Measurements from ENCODE around the gene PLEKHH1. TPM values are rescaled to one million over a fixed set of nuclear protein-coding genes. Genes with fewer than 3 reads are reported as not detected.

PLEKHH1 gene
- total and polyA plus RNA-seq, 4 experiments from 2014 or later = 0.22 to 1.1 (median 0.41) TPM; not detected in 1

DNA sequence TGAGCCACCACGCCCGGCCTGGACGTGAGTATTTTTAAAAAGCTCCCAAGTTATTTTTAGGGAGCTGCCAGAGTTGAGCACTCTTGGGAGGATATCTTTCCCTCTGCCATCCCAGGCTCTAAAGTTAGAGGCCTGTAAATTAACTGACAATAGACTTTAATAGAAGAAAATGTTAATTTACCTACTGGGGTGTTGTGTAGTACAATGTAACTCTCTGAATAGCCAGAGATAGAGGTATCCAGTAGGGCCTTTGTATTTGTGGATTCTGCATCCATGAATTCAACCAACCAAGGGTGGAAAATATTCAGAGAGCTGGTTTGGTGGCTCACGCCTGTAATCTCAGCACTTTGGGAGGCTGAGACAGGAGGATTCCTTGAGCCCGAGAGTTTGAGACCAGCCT lies 74.6 kb downstream of the PLEKHH1 start:
- Mint-ChIP-seq H3K27me3 (peaks cover 3 to 7% of the 10 kb centered on the region in 2 donors), H3K4me1 (no peaks in the 10 kb centered on the region), H3K36me3 (no peaks in the 10 kb centered on the region), H3K9me3 (no peaks in the 10 kb centered on the region), H3K4me3 (no peak overlapping the region), H3K27ac (no peak overlapping the region)
- H3K36me3 ChIP-seq (ENCODE audit: insufficient read depth, low read length) = no peaks in the 10 kb centered on the region
- H3K4me1 ChIP-seq (ENCODE audit: insufficient read depth, low read length) = no peaks in the 10 kb centered on the region
- CTCF ChIA-PET (ENCODE audit: partially characterized antibody) = interaction anchor here (1.2 kb wide), 1 partner anchor 11 kb away, joined by 6 read pairs; no protein-coding TSS in a partner anchor
- H3K27me3 ChIP-seq (ENCODE audit: insufficient read depth, low read length) = no peaks in the 10 kb centered on the region
- H3K4me3 ChIP-seq (ENCODE audit: low read length in 2 of 2) = no peak overlapping the region
- intact Hi-C loops (cut with micrococcal nuclease) = no loop called here
- H3K27ac ChIP-seq (ENCODE audit: low read depth, low read length) = no peak overlapping the region
- no peaks in the 10 kb centered on the region for H3K9me3 ChIP-seq (ENCODE audit: control insufficient read depth in 1 of 2, low read length in 2 of 2)
- DNase-seq = no peak
- POLR2A ChIA-PET (ENCODE audit: partially characterized antibody) = no interaction called here

DNA sequence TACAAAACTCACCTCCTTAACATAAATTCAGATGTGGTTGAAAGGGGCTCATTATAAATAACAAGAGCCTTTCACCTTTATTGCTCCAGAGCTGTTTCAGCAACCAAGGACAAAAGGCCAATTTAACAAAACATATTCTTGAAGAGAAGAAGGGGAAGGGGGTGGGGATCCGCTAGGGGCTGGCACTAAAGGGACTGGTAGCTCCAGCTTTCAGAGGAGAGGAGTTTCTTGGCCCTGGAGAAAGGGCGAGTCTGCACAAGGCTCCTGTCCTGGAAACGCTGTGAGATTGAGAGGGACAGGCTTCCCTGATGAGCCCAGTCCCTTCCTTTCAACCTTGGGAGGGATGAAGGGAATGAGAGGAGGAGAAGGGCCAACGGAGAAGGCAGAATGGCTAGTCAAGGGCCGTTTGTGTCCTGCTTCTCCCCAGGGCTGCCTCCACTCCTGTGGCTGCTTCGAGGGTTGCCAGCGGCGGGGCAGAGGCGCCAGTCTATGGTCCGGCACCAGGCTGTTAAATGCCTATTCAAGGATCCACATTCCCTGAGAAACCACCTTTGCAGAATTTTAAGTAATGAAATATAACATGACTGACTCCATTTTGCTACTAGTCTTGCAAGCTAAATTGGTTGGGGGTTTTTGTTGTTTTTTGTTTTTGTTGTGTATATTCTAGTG lies 76.7 kb downstream of the PLEKHH1 start:
- Mint-ChIP-seq H3K36me3 (no peaks in the 10 kb centered on the region), H3K27ac (no peak overlapping the region), H3K27me3 (peaks cover 6 to 13% of the 10 kb centered on the region in 2 donors), H3K4me1 (no peaks in the 10 kb centered on the region), H3K9me3 (no peaks in the 10 kb centered on the region), H3K4me3 (no peak overlapping the region)
- Histone ChIP-seq H3K4me3 (ENCODE audit: low read length in 2 of 2) (no peak overlapping the region), H3K4me1 (ENCODE audit: insufficient read depth, low read length) (no peaks in the 10 kb centered on the region), H3K27me3 (ENCODE audit: insufficient read depth, low read length) (no peaks in the 10 kb centered on the region), H3K9me3 (ENCODE audit: control insufficient read depth in 1 of 2, low read length in 2 of 2) (no peaks in the 10 kb centered on the region), H3K36me3 (ENCODE audit: insufficient read depth, low read length) (no peaks in the 10 kb centered on the region), H3K27ac (ENCODE audit: low read depth, low read length) (no peak overlapping the region)
- DNase-seq = no peak
- CTCF ChIA-PET (ENCODE audit: partially characterized antibody) = interaction anchor here (1.2 to 1.9 kb wide), 2 partner anchors 9 to 94 kb away, joined by 4 to 5 read pairs; partner anchors contain the start of gene ARG2
- POLR2A ChIA-PET (ENCODE audit: partially characterized antibody) = interaction anchor here (3.7 kb wide), 1 partner anchor 10 kb away, joined by 11 read pairs; the partner anchor contains the start of gene PIGH
- intact Hi-C loops (cut with micrococcal nuclease) = loop anchor here (10.0 kb wide), 1 partner anchor 1205 kb away; no protein-coding TSS in a partner anchor

DNA sequence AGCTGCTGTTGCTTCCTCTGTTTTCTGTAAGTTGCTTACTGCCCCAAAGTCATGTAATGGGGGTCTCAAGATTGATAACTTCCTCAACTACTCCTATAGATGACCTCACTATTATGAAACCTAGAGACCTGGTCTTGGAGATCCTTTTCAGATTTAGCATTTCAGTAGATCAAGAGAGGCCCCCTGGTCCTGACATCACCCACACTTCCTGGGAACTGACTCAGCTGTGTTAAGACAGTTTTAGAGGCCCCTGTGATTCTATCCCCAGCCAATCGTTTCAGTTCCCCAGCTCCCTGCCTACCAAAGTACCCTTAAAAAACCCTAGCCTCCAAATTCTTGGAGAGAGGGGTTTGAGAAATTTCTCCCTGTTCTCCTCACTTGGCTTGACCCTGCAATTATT lies 77.4 kb downstream of the PLEKHH1 start:
- H3K4me1 ChIP-seq (ENCODE audit: insufficient read depth, low read length) = no peaks in the 10 kb centered on the region
- intact Hi-C loops (cut with micrococcal nuclease) = loop anchor here (10.0 kb wide), 1 partner anchor 1204 kb away; no protein-coding TSS in a partner anchor
- POLR2A ChIA-PET (ENCODE audit: partially characterized antibody) = interaction anchor here (3.7 kb wide), 1 partner anchor 11 kb away, joined by 11 read pairs; the partner anchor contains the start of gene PIGH
- H3K27ac Mint-ChIP-seq = no peak overlapping the region
- no peak overlapping the region for H3K4me3 ChIP-seq (ENCODE audit: low read length in 2 of 2)
- H3K9me3 Mint-ChIP-seq = peaks cover 0 to 2% (median 0%) of the 10 kb centered on the region in 8 donors
- no peak overlapping the region for H3K4me3 Mint-ChIP-seq
- H3K27ac ChIP-seq (ENCODE audit: low read depth, low read length) = no peak overlapping the region
- CTCF ChIA-PET (ENCODE audit: partially characterized antibody) = interaction anchor here (1.2 to 1.9 kb wide), 2 partner anchors 9 to 93 kb away, joined by 4 to 5 read pairs; partner anchors contain the start of gene ARG2
- no peaks in the 10 kb centered on the region for H3K9me3 ChIP-seq (ENCODE audit: control insufficient read depth in 1 of 2, low read length in 2 of 2)
- H3K4me1 Mint-ChIP-seq = no peaks in the 10 kb centered on the region
- no peaks in the 10 kb centered on the region for H3K27me3 ChIP-seq (ENCODE audit: insufficient read depth, low read length)
- peaks cover 5 to 13% of the 10 kb centered on the region in 2 donors for H3K27me3 Mint-ChIP-seq
- DNase-seq = no peak
- no peaks in the 10 kb centered on the region for H3K36me3 ChIP-seq (ENCODE audit: insufficient read depth, low read length)
- no peaks in the 10 kb centered on the region for H3K36me3 Mint-ChIP-seq

DNA sequence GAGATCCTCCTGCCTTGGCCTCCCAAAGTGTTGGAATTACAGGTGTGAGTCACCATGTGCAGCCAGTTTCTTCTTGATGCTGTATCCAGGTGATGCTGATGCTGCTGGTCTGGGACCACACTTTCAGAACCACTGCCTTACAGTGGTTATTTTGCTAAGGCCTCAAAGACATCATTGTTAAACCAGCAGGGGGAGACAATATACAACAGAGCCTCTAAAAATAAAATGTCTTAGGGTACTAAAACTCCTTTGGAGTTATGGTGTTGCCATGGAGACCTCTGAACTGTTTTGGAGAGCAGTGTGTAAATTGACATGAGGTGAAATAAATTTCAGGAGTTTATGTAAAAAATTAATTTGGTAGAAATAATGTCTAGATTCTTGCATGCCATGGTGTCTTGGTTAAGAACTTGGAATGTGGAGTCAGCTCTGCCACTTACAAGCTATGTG lies 85.5 kb downstream of the PLEKHH1 start:
- Histone ChIP-seq H3K27ac (ENCODE audit: low read depth, low read length) (peak overlapping the region; percentile 75), H3K36me3 (ENCODE audit: insufficient read depth, low read length) (no peaks in the 10 kb centered on the region), H3K4me3 (ENCODE audit: low read length in 2 of 2) (no peak overlapping the region), H3K27me3 (ENCODE audit: insufficient read depth, low read length) (peaks cover 4% of the 10 kb centered on the region), H3K9me3 (ENCODE audit: control insufficient read depth in 1 of 2, low read length in 2 of 2) (no peaks in the 10 kb centered on the region), H3K4me1 (ENCODE audit: insufficient read depth, low read length) (peaks cover 15% of the 10 kb centered on the region)
- Mint-ChIP-seq H3K27ac (peak overlapping the region; percentile 88 to 98 (median 97)), H3K27me3 (peaks cover under 1 to 10% of the 10 kb centered on the region in 2 donors), H3K4me1 (peaks cover 7 to 25% (median 21%) of the 10 kb centered on the region in 4 donors), H3K36me3 (peaks cover 0 to 5% of the 10 kb centered on the region in 2 donors), H3K9me3 (peaks cover 0 to 2% (median 0%) of the 10 kb centered on the region in 8 donors), H3K4me3 (peak overlapping the region in 7 of 8 donors; percentile 63 to 92 (median 79))
- peak; percentile 64 to 78 (median 71) for DNase-seq
- ChIA-PET CTCF (ENCODE audit: partially characterized antibody) (interaction anchor here (0.6 to 2.6 kb wide), 38 partner anchors 8 to 326 kb away, joined by 3 to 85 read pairs (median 5); partner anchors contain the start of genes ATP6V1D, EIF2S1, PIGH and RDH11), POLR2A (ENCODE audit: partially characterized antibody) (interaction anchor here (0.6 to 1.4 kb wide), 7 partner anchors 18 to 191 kb away, joined by 3 to 12 read pairs (median 4); partner anchors contain the start of genes PIGH and RDH11)
- intact Hi-C loops (cut with micrococcal nuclease) = loop anchor here (1.0 to 10.0 kb wide), 8 partner anchors 18 to 1196 kb away; partner anchors contain the start of genes PIGH, RAD51B, RDH11 and VTI1B

DNA sequence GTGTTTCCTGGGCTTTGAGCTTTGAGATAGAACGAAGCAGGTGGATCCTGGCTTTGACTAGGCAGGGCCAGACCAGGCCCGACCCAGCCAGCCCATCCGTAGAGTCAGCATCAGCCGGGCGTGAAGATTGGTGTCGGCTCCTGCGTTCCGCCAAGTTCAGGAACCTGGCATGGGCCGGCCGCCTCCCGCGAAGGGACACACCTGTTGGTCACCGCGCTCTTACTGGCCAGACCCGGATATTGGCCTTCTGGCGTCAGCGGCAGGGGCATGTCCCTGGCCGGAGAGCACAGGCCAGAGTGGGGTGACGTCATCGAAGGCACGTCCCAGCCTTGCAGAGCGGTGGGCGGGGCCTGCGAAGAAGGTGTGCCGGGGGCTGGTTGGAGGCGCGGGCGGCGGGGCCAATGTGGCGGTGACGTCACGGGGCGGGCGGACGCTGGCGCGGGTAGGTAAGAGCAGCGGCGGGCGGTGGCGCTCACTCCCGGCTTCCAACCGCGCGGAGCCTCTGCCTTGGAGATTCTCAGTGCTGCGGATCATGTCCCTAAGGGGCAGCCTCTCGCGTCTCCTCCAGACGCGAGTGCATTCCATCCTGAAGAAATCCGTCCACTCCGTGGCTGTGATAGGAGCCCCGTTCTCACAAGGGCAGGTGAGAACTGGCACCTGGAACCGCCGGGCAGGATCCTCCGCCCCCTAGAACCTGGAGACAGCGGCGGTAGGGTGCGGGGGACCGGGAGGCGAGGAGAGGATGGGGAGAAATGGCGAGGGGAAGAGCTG lies 86.5 kb downstream of the PLEKHH1 start, which contains the start of gene ARG2:
ARG2 (plus strand) TSS at position 475 of the 771 bp plus-strand sequence; CDS start at position 533, 58 bp downstream.
- peaks cover 15% of the 10 kb centered on the region for H3K4me1 ChIP-seq (ENCODE audit: insufficient read depth, low read length)
- H3K27me3 ChIP-seq (ENCODE audit: insufficient read depth, low read length) = peaks cover 4% of the 10 kb centered on the region
- intact Hi-C loops (cut with micrococcal nuclease) = loop anchor here (1.0 to 10.0 kb wide), 6 partner anchors 19 to 1195 kb away; partner anchors contain the start of genes PIGH, RAD51B, RDH11 and VTI1B
- Mint-ChIP-seq H3K4me3 (peak within 1 kb of the TSS; percentile 87 to 92 (median 89)), H3K4me1 (peaks cover 7 to 25% (median 21%) of the 10 kb centered on the region in 4 donors), H3K27ac (peak within 1 kb of the TSS; percentile 88 to 98 (median 97)), H3K9me3 (peaks cover 0 to 2% (median 0%) of the 10 kb centered on the region in 8 donors), H3K27me3 (peaks cover 2 to 7% of the 10 kb centered on the region in 2 donors), H3K36me3 (peaks cover 0 to 5% of the 10 kb centered on the region in 2 donors)
- ChIA-PET POLR2A (ENCODE audit: partially characterized antibody) (interaction anchor here (0.6 to 1.4 kb wide), 10 partner anchors 19 to 192 kb away, joined by 3 to 12 read pairs (median 4); partner anchors contain the start of genes PIGH, RDH11 and VTI1B), CTCF (ENCODE audit: partially characterized antibody) (interaction anchor here (0.6 to 2.6 kb wide), 41 partner anchors 8 to 260 kb away, joined by 3 to 85 read pairs (median 5); partner anchors contain the start of genes ATP6V1D, EIF2S1, PIGH and RDH11)
- H3K9me3 ChIP-seq (ENCODE audit: control insufficient read depth in 1 of 2, low read length in 2 of 2) = no peaks in the 10 kb centered on the region
- peak; percentile 95 to 96 (median 95) for DNase-seq
- H3K27ac ChIP-seq (ENCODE audit: low read depth, low read length) = peak within 1 kb of the TSS; percentile 75
- H3K36me3 ChIP-seq (ENCODE audit: insufficient read depth, low read length) = no peaks in the 10 kb centered on the region
- peak within 1 kb of the TSS; percentile 52 to 54 for H3K4me3 ChIP-seq (ENCODE audit: low read length in 2 of 2)

DNA sequence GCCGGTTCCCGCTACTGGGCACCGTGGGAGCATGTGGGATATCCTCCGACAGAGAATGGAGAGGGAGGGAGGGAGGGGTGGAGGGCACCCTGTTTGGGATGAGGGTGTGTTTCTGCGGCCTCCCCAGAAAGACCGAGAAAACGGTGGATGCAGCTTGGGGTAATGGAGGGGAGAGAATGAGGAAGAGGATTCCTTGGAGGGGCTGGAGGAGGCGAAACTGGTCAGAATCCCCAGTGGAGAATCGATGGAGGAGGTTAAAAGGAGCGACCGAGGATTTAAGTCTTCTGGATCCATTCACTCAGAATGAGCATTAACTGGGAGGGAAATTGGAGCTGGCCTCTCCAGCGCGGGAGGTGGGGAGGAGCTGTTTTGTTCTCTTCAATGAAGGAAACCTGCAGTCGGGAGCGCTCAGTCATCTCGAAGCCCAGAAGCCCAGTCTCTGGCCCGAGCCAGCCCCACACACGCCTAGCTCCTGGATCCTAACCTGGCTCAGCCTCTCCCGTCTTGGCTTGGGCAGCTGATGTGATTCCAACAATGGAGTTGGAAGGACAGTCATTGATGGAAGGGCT lies 87.2 kb downstream of the PLEKHH1 start:
- Histone ChIP-seq H3K36me3 (ENCODE audit: insufficient read depth, low read length) (no peaks in the 10 kb centered on the region), H3K27ac (ENCODE audit: low read depth, low read length) (peak overlapping the region; percentile 75), H3K9me3 (ENCODE audit: control insufficient read depth in 1 of 2, low read length in 2 of 2) (no peaks in the 10 kb centered on the region), H3K4me1 (ENCODE audit: insufficient read depth, low read length) (peaks cover 15% of the 10 kb centered on the region), H3K4me3 (ENCODE audit: low read length in 2 of 2) (peak overlapping the region in 1 of 2 donors; percentile 52), H3K27me3 (ENCODE audit: insufficient read depth, low read length) (peaks cover 4% of the 10 kb centered on the region)
- Mint-ChIP-seq H3K36me3 (peaks cover 0 to 5% of the 10 kb centered on the region in 2 donors), H3K9me3 (no peaks in the 10 kb centered on the region), H3K4me1 (peaks cover 7 to 25% (median 21%) of the 10 kb centered on the region in 4 donors), H3K27ac (peak overlapping the region; percentile 41 to 98 (median 92)), H3K27me3 (peaks cover 2 to 7% of the 10 kb centered on the region in 2 donors), H3K4me3 (peak overlapping the region; percentile 87 to 92 (median 89))
- DNase-seq = peak in 1 of 5 donors; percentile 4
- intact Hi-C loops (cut with micrococcal nuclease) = no loop called here
- ChIA-PET CTCF (ENCODE audit: partially characterized antibody) (interaction anchor here (0.6 to 2.2 kb wide), 9 partner anchors 9 to 84 kb away, joined by 3 to 16 read pairs (median 4); partner anchors contain the start of gene PIGH), POLR2A (ENCODE audit: partially characterized antibody) (interaction anchor here (1.0 to 1.3 kb wide), 3 partner anchors 20 to 84 kb away, joined by 4 to 10 read pairs (median 5); partner anchors contain the start of genes PIGH and VTI1B)
